GM12873 (cell line): Measurements from ENCODE around the gene SNAPC4.

ENCODE experiments used
- TF ChIP-seq, protein P1 (sequence below): IDR thresholded peaks from 2 replicates; pipeline ENCODE4 v1.5.1; 2012; ENCODE audit warnings: low read depth, mild to moderate bottlenecking, moderate library complexity, low read length, control low read depth; ENCODE audit not compliant: insufficient read depth; ENCODE audit errors: missing control alignments

SNAPC4 gene

GRCh38 chr9:136432591-136432990, 32.6 kb upstream of the SNAPC4 start:
- TF ChIP-seq, protein P1, sequence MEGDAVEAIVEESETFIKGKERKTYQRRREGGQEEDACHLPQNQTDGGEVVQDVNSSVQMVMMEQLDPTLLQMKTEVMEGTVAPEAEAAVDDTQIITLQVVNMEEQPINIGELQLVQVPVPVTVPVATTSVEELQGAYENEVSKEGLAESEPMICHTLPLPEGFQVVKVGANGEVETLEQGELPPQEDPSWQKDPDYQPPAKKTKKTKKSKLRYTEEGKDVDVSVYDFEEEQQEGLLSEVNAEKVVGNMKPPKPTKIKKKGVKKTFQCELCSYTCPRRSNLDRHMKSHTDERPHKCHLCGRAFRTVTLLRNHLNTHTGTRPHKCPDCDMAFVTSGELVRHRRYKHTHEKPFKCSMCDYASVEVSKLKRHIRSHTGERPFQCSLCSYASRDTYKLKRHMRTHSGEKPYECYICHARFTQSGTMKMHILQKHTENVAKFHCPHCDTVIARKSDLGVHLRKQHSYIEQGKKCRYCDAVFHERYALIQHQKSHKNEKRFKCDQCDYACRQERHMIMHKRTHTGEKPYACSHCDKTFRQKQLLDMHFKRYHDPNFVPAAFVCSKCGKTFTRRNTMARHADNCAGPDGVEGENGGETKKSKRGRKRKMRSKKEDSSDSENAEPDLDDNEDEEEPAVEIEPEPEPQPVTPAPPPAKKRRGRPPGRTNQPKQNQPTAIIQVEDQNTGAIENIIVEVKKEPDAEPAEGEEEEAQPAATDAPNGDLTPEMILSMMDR: no peak

DNA sequence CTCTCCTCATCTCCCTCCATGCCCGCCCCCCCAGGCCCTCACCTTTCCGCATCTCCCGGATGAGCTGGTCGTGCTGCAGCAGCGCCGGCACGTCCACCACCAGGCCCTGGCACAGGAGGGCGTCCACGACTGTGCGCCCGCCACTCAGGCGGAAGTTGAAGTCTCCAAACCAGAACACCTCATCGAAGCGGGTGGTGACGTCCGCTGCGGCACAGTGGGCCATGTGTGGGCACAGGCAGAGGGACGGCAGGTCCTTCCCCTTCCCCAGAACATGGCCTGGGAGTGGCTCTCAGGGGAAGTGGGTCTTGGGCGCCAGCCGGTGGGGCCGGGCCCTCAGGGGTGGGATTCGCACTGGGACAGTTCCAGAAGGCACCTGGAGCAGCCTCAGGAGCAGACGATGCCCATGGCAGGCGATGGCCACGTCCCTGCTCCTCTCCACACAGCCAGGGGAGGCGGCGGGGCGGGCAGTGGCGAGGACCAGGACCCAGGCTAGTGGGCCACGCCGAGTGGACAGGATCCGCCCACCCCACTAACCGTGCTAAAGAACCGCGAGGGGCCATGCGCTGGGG, 31.9 kb upstream of the SNAPC4 start:
- TF ChIP-seq, protein P1: no peak

DNA sequence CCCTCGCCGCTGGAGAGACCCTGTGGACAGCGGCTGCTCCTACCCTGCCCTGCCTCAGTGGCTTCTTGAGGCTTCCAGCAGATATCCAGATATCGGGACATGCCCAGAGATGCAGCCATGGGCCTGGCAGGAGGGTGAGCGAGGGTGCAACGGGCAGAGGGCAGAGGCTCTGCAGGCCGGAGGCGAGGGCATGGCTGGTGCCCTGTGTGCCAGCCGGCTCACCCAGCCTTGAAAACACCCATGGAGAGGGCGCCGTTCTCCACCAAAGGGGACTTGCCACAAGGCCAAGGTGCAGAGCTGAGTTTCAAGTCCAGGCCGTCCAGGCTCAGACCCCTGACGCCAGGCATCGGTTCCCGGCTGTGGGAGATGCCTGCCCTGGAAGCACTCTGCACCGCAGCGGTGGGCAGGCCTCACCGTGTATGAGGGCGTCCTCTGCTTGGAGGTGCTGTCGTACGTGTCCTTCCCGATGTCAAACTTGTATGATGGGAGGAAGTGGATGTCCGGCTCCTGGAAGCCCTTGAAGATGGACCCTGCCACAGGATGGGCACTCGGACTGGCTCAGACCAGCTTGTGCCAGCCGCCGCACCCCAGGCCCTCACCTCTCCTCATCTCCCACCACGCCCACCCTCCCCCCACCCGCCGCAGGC, 30.7 kb upstream of the SNAPC4 start:
- TF ChIP-seq, protein P1: no peak

- TF ChIP-seq, protein P1: no peak
Observed at GRCh38 chr9:136429683-136430491, 29.9 kb upstream of the SNAPC4 start.

GRCh38 chr9:136429075-136429628, 29.2 kb upstream of the SNAPC4 start:
- TF ChIP-seq, protein P1: no peak

DNA sequence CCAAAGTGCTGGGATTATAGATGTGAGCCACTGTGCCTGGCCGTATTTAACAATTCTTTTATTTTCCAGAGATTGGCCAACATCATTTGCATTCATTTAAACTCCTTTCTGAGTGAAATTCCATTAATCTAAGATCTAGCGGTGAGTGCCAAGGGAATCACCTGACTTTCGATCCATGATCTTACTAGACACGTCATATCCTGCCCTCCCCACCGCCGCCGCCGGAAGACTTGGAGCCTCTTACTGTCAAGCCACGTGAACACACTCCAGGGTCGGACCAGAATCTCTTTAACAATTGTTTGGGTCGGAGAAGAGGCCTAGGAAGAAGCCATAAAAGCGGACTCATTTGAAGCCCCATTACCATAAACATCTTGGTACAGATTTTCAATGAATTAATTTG, 26.8 kb upstream of the SNAPC4 start:
- TF ChIP-seq, protein P1: no peak
